PC-9 (cell line): ENCODE measurements around the gene LIPG.

Experiments used
- EZH2 ChIP-seq: fragments of 200-600 bp; sonication (generic); IDR thresholded peaks from 2 replicates; pipeline ENCODE4 v1.8.0; 2017; ENCODE audit warnings: antibody characterized with exemption, low read depth
- TF ChIP-seq, protein P1 (sequence below): fragments of 200-600 bp; sonication (generic); conservative IDR thresholded peaks from 2 replicates; pipeline ENCODE4 v1.6.1; 2017; ENCODE audit warnings: mixed run types, antibody characterized with exemption, mild to moderate bottlenecking, moderate library complexity

GRCh38 chr18:49534846-49535601 lies 26.8 kb upstream of the LIPG start:
- TF ChIP-seq, protein P1, sequence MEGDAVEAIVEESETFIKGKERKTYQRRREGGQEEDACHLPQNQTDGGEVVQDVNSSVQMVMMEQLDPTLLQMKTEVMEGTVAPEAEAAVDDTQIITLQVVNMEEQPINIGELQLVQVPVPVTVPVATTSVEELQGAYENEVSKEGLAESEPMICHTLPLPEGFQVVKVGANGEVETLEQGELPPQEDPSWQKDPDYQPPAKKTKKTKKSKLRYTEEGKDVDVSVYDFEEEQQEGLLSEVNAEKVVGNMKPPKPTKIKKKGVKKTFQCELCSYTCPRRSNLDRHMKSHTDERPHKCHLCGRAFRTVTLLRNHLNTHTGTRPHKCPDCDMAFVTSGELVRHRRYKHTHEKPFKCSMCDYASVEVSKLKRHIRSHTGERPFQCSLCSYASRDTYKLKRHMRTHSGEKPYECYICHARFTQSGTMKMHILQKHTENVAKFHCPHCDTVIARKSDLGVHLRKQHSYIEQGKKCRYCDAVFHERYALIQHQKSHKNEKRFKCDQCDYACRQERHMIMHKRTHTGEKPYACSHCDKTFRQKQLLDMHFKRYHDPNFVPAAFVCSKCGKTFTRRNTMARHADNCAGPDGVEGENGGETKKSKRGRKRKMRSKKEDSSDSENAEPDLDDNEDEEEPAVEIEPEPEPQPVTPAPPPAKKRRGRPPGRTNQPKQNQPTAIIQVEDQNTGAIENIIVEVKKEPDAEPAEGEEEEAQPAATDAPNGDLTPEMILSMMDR = no peak
- no peak for TF ChIP-seq EZH2
